GM19351 (cell line): Measurements from ENCODE around the gene ALKBH8.
"Not testable (repeated sequence)": the region's sequence is repeated elsewhere in the genome, so short reads cannot be mapped to it uniquely, and the experiment has no call there.

Source experiments
- ATAC-seq: cut with Tn5 transposase; IDR thresholded peaks from one replicate; pipeline ENCODE4 v1.9.1; 2021; ENCODE audit warnings: mild to moderate bottlenecking, moderate library complexity; ENCODE audit not compliant: unreplicated experiment

ALKBH8 gene

DNA sequence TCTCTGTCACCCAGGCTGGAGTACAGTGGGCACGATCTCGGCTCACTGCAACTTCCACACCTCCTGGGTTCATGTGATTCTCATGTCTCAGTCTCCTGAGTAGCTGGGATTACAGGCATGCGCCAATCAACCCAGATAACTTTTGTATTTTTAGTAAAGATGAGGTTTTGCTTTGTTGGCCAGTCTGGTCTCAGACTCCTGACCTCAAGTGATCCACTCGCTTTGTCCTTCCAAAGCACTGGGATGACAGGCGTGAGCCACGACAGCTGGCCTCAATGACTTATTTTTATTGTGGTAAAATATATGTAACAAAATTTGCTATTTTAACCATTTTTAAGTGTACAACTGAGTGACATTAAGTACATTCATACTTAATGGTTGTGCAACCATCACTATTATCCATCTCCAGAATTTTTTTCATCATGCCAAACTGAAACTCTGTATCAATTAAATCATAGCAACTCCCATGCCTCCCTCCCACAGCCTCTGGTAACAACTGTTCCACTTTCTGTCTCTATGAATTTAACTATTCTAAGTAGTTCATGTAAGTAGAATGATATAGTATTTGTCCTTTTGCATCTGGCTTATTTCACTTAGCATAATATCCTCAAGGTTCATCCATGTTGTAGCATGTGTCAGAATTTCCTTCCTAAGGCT lies 57.2 kb downstream of the ALKBH8 start:
- no peak for ATAC-seq

DNA sequence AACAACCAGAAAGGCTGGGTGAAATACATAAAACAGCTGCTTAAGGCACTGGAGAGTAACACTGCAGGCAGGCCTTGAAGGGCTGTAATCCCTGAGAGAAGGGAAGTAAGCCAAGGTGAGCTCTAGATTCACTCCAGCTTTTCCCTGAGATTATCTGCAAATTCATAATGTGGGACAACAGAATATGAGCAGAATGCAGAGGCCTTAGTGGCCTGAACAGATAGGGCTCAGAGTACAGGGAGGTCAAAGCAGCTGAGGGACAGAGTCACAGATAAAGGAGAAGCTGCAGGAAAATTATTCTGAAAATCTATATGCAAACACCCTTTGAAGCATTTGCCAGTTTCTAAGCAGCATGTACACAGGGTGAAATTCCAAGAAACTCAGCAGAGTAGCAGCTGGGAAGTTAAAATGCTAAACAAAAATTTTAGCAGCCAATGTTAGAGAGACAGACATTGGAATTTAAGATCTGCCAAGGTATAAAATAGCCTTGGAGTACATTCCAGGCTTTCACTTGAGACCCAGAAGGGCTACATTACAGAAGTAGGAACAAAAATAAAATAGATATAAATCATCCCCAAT lies 59.8 kb downstream of the ALKBH8 start:
- ATAC-seq = no peak

DNA sequence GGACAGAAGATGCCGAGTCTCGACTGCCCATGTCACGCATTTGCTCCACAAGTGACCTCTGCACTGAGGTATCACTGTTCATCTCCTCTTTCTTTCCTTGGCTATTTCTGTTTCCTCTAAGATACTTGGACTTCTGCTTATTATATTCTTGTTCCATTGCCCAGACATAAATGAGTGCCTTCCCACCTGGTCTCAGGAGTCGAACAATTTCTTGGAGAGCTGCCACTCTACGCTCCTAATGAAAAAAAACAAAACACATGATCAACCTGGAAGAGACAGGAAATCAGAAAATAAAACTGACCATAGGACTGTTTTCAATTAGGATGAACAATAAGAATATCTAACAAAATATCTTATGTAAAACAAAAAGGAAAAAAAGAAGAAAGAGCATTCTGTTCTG lies 60.6 kb downstream of the ALKBH8 start:
- no peak for ATAC-seq

DNA sequence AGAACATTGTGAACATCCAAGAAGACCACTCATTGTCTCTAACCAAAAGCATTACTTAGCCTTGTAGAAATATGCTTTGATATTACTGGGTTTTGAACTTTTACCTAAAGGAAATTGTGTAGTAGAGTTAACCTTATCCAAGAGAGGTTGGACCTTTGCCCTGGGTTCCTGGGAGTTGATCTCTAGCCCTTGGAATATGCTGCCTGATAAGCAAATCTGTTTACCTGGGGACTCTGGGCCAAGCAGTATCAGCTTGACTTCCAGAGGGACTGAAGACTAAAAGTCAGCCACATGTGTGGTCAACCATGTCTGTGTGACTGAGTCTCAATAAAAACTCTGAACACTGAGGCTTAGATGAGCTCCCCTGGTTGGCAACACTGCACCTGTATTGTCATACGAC lies 63.8 kb downstream of the ALKBH8 start:
- no peak for ATAC-seq

DNA sequence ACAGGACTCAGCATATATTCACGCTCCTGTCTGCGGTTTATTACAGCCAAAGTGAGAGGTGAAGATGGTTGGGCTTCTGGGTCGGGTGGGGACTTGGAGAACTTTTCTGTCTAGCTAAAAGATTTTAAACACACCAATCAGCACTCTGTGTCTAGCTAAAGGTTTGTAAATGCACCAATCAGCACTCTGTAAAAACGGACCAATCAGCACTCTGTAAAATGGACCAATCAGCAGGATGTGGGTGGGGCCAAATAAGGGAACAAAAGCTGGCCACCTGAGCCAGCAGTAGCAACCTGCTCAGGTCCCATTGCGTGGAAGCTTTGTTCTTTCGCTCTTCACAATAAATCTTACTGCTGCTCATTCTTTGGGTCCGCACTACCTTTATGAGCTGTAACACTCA lies 68.2 kb downstream of the ALKBH8 start:
- ATAC-seq = not testable (repeated sequence)

DNA sequence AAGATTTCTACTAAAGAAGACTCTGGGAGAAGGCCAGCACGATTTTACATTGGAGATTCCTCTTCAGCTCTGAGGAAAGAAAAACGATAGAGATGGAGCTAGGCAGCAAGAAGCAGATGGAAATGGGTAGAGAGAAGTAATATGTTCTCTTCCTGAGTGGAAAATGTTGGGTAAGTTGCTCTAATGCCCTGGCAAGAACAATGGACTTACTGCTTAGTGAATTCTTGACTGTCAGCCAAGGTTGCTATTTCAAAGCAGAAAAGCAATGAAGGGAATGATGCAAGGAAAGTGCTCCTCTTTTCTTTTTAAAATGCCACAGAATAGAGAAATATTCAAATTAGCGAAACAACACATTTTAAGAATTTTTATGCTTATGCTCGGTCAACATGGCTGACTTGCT lies 69.5 kb downstream of the ALKBH8 start:
- ATAC-seq = no peak

DNA sequence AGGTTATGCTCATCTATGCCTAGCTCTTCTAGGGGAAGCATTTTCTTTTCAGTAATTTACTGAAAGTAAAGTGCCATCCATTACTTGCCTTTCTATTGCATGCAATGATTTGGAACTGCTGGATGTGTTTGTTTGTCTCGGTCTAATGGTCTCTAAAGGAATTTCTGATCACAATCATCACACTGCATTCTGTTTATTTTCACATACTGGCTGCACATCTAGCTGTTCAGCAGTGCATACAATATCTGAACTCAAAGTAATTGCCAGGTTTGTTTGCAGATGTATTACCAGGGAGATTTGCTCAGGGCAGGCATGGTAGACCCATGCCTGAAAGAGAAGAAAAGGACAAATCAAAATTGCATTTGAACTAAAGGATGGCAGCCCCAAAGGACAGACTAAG lies 71.5 kb downstream of the ALKBH8 start:
- ATAC-seq = no peak

DNA sequence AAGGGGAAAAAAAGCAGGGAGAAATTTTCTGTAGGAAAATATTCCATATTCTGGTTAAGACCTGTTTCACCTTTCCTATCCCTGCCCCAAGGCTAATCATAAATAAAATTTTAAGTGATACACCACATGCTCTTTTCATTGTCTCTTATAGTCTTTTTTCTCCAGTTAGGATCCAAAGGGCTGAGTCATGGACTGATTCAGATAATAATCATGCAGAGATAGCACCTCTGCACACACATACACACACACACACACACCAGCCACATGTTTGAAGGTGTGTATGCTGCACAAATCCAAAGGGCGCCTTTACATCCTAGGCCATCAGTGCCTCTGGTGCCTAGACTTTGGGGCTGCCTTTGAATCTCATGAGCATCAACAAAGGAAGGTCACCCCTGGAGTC lies 72.4 kb downstream of the ALKBH8 start:
- no peak for ATAC-seq

DNA sequence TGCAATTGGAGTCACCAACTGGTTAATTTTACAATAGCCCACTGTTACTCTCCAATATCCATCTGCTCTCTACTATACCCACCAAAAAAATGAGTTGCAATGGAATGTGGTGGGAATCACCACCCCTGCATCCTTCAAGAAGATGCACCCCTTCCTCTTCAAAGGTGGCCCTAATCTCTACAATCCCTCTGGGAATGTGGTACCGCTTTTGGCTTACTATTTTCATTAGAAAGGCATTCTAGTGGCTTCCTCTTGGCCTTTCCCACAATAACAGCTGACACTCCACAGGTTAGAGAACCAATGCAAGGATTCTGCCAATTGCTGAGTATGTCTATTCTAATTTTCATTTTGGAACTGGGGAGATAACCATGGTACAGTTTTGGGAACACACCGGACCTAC lies 74.7 kb downstream of the ALKBH8 start:
- ATAC-seq = no peak

DNA sequence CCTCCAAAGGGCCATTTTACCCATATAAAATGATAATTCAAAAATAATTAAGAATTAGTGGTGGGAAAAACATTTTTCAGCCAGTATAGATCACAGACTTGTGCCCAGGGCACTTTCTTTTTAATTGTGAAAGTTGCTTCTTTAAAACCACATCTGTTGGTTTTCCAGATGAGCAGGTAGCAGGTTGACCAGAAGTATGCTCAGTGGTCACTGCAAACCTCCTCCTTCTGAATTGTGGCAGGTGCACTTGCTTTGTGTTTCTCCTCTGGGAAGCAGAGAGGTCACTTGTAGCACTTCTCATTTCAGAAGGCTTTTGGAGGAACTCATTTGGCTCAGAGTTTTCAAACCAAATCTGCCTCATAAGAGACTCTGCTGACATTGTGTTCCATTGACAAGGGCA lies 83.3 kb downstream of the ALKBH8 start:
- no peak for ATAC-seq

DNA sequence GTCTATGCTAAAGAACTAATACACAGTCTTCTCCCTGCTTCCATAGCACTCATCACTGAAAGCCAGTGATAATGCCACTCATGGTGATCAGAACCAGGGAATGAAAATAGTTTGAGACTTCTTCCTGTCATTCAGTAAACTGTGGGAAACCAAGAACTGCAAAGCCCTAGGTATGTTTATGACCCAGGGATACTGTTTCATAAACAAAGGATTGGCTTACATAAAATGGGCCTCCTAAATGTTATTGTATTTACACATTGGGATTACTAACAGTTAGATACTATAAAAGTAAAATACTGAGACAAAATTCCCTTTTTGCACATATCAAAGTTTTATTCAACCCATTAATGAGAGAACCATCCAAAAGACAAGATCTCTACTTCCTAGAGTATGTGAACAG lies 86.6 kb downstream of the ALKBH8 start:
- no peak for ATAC-seq

DNA sequence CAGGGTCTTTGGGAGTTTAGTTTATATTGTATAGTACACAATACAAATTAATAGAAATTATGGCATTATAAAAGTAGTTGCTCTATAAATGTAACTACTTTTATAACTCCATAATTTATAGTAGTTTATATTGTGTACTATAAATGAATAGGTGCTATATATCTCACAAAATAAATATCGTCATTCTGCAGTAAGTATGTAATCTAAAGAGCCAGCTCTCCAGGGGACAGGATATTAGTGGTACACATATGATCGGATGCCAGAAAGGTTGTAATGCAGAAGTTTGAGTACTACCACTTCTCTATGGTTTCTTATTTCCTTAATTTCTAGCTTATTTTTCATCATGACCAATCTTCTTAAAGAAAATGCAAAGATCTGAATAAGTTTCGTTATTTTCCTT lies 87.7 kb downstream of the ALKBH8 start:
- no peak for ATAC-seq

DNA sequence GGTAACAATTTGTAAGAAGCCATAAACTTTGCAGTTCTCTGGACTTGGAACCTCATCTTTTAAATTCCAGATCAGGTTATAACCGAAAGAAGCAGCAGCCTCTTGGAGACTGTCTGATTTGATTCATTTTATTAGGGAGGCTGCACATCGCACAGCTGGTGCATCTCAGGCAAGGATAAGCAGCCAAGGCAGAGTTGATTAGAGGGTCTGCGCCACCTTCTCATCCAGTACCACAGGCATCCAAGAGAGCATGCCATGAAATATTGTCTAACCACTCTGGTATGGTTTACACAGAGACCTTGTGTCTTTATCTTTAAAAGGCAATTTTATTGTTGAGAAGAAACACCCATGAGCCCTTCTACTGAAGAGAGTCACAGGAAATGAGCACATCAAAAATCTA lies 91.7 kb downstream of the ALKBH8 start:
- ATAC-seq = no peak

DNA sequence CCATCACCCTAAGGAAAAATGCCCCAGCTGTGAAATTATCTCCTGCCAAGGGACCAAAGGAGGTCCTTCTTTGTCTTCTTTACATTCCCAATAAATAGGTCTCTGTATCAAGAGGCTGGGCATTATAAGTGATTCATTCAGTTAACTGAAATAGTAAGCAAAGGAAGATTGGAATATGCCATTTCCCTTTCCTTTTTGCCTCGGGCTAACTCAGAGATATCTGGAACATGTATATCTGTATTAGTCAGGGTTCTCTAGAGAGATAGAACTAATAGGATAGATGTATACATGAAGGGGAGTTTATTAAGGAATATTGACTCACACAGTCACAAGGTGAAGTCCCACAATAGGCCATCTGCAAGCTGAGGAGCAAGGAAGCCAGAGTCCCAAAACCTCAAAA lies 92.6 kb downstream of the ALKBH8 start:
- ATAC-seq = no peak

DNA sequence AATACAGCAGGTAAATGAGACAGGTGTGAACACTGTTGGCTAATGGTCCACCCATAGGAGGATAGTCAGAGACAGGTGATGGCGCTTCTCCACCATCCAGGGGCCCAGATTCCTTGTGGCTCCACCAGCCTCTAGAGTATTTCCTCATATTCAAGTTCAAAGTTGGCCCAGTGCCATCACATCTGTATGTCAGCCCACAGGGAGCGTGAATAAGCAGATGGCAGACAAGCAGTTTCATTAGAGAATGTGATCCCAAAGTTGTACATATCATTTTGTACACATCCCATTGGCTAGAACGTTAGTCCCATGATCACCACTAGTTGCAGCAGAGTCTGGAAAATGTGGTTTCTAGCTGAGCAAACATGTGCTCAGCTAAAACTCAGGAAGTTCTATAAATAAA lies 96.9 kb downstream of the ALKBH8 start:
- ATAC-seq = no peak

DNA sequence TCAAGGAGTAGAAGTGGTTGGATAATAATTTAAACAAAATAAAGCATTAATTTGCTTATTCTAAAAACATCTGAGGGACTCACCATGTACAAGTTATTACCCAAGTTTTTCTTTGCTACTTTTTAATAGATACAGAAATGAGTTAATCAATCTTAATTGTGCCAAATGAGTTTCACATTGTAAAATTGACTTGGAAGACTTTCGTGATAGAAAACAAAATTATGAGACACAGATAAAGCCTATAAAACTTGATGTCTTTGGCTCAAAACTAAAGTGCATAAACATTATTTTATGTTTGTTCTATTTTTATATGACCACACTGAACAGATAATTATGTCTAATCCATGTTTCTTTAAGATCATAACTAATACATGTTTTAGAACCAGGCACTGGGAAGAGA lies 97.8 kb downstream of the ALKBH8 start:
- ATAC-seq = no peak

DNA sequence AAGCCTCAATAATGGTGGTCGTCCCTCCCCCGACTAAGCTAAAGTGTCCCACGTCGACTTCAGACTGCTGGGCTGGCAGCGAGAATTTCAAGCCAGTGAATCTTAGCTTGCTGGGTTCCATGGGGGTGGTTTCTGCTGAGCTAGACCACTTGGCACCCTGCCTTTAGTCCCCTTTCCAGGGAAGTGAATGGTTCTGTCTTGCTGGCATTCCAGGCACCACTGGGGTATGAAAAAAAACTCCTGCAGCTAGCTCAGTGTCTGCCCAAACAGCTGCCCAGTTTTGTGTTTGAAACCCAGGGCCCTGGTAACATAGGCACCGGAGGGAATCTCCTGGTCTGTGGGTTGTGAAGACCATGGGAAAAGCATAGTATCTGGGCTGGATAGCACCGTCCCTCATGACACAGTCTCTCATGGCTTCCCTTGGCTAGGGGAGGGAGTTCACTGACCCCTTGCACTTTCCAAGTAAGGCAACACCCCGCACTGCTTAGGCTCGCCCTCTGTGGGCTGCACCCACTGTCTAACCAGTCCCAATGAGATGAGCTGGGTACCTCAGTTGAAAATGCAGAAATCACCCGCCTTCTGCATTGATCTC lies 99.2 kb downstream of the ALKBH8 start:
- not testable (repeated sequence) for ATAC-seq

DNA sequence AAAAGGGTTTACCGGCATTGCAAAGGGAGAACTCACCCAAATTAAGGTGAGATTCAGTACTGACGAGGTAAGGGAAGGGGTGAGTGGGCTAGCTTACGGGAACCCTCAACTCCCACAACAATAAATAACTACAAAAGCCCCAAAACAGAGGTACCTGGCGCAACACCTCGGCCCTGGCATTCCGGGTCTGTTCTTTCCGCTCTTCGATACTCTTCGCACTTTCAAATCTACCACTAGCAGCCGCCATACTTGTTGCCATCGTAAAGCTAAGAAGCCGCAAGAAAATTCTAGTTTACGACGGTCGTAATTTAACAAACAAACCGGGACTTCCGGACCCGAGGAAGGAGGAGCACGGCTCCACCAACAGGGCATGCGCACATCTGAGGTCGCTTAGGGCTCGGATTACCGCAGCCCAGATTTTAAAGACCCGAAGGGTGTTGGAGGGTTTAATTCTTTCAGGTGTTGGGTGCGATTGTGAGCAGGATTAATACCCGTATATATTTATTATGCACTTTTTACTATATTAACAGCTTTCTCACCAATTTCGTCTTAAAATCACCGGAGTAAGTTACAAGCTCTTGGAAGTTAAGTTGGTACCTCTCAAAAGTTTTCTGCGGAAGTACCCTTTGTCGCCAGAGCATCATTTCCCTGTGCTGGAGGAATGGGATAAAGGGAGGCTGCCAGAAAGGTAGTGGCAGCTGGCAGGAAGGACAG lies 107.8 kb downstream of the ALKBH8 start, which contains the start of gene CWF19L2:
Gene CWF19L2 (minus strand): TSS at position 268 of the 714 bp plus-strand sequence. CDS start 9 bp downstream, at position 259.
- peak; percentile 96 for ATAC-seq

DNA sequence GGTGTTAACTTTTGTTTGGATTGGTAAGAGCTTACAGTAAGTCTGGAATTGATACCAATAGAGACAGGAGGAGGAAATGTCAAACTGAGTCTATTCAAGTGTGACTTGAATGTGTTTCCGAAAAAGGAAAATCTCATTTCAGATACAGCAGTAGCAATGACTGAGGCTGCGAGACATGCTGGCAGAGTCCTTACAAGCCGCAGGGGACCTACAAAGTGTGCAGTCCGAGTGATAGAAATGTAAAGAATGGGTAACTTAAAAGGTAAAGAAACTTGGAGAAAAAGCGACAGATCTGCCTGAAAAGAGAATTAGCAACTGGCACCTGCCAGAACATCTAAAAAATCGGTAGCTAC lies 108.4 kb downstream of the ALKBH8 start:
- peak; percentile 47 for ATAC-seq

DNA sequence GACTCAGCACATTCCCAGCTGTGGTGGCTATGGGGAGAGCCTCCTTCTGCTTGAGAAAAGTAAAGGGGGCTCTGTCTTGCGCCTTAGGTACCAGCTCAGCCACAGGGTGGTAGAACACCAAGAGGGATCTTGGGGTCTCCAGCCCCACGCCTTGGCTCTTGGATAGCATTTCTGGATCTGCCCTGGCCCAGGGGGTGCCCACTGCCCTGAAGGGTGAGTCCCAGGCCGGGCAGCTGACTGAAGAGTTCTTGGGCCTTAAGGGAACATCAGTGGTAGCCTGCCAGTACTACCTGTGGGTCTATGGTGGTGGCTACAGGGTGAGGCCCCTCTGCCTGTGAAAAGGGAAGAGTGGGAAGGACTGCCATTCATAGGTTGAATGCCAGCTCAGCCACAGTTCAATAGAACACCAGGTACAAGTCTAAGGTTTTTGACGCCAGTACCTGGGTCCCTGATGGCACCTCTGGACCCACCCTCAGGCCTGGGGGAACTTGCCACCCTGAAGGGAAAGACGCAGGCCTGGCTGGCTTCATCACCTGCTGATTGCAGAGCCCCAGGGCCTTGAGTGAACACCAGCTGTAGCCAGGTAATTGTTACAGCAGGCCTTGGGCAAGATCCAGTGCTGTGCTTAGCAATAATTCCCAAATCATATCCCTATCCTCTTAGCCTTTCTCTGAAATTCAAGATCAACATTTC lies 111.8 kb downstream of the ALKBH8 start:
- no peak for ATAC-seq
